NCI-H2227 treated with DMSO at 0.1 percent for 48 hours (cell line): ENCODE measurements around the gene VPS8.
"Not testable (repeated sequence)": the region's sequence is repeated elsewhere in the genome, so short reads cannot be mapped to it uniquely, and the experiment has no call there.

ENCODE experiments used
- DNase-seq: peaks from one replicate; lab custom pipeline; 2025; lab: John Stamatoyannopoulos, UW

VPS8 gene

DNA sequence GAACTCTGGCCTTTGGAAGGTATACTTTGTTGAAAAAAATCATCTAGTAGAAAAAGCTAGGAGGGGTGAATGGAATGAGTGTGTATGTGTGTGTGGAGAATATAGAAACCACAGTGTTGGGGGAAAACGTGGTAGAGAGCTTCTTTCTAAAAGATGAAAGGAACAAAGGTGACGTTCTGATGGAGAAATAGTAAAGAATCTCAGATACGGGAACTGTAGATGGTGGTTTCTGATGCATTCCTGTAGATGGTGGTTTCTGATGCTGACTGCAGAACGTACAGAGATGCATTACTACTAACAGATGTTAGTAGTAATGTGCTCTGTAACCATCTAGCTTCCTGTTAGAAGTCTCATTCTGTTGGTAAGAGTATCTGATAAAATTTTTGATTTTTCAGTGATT is 60.2 kb downstream of the VPS8 start:
- no peak for DNase-seq

DNA sequence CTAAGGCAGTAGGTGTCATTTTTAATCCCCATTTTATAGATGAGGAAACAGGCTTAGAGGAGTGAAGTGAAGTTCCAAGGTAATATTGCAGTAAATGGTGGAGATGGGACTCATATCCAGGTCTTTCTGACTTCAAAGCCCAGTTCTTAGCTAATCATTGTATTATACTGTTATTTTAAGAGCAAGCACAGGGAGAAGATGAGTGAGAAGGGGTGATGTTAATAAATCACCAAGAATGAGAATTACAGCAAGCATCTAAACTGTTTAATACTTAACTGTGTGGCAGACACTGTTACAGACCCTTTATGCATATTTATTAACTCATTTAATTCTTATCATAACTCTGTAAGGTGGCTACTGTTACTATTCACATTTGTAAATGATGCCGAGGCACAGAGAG is 61.2 kb downstream of the VPS8 start:
- DNase-seq = no peak

DNA sequence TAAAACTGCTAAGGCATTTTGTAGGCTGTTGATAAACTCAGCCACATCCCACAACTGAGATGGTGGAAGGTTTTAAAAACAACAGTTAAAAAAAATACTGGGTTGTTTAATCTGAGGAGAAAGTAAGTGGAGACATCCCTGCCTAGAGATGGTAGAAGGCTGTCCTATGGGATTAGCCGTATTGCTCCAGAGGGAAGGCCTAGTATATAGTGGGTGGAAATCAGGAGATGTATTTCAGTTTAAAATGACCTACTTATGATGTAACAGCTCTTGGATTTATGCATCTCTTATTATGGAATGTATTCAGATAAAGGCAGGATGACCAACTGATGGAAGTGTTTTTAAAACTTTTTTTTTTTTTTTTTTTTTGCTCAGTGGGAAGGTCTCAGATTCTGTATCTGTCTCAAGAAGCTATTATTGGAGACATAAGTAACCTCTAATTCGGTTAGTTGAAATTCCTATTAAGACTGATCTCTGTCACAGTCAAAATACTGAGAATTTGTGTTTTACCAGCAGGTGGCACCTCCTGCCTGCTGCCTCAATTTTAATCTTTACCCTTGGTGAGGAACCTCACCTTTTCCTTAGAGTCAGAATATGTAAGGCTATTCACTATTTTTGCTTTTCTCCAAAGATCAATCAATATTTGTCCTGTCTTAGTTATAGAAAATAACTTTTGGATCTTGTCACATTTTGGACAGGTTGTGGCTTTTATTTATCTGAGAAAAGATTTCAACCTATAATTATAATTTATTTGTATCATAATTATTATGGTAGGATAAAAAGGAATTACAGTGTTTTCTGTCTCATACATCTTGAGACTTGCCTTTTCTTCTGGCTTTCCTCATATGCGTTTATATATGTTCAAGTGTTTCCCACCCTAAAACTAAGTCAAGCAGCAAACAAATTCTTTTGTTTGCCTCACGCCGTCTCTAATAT is 63.0 kb downstream of the VPS8 start:
- peak; percentile 38 for DNase-seq

DNA sequence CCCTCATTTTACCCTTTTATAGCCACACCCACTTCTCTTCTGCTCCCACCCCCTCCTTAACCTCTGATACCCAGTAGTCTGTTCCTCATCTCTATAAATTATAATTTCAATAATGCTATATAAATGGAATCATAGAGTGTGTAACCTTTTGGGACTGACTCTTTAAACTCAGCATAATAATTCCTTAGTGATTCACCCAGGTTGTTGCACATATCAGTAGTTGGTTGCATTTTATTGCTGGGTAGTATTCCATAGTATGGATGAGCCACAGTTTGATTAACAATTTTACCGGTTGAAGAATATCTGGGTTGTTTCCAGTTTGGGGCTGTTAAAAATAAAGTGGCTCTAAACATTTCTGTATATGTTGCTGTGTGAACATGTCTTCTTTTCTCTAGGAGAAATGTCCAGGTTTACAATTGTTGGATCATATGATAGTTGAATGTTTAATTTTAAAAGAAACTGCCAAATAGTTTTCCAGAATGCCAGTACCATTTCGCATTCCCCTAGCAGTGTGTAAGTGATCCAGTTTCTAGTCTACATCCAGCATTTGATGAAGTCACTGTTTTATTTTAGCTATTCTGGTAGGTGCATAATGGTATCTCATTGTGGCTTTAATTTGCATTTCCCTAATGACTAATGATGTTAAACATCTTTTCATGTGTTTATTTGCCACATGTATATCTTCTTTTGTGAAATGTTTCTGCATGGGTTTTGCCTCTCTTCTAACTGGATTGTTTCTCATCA is 68.5 kb downstream of the VPS8 start:
- DNase-seq = no peak

DNA sequence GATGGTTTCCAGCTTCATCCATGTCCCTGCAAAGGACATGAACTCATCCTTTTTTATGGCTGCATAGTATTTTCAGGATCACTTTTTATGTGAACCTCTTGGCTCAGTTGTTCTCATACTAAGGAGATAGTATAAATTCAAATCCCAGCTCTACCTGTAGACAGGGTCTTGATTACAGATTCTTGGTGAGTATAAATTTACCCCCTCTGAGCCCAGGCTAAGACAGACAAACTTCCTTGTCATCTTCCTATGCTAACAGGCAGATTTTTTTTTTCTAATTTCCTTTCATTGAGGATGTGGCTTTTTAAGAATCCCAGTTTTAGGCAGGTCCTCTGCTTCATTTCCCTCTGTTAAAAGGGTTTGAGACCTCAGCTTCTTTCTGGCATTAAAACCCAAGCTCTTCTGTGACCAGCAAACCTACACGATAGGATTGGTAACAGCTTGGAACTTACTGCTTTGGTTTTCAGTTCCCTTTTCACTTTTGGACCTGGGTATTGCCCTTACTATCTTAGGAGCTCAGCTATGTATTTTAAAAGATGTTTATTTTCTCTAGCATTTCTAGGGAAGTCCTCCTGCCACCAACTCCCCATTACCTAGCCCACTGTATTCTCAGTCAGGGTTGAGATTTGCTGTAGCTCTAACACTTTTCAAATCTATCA is 72.5 kb downstream of the VPS8 start:
- DNase-seq = no peak

DNA sequence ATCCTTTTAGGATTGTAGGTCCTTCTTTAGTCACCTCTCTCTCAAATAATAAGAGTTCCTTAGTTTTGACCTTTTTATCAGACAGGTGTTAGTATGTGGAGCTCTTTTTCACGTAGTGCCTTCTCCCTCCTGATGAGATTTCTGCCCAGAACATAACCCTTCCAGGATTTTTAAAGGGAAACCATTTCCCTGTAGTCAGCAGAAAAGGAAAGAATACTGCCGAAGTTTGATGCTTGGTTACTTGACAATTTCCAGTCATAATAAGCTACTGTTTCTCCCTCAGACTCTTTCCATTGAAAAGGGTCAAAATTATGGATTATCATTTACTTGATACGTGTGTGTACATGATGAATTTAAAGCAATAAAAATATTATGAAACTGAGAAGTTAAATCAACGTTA is 73.1 kb downstream of the VPS8 start:
- DNase-seq = no peak

DNA sequence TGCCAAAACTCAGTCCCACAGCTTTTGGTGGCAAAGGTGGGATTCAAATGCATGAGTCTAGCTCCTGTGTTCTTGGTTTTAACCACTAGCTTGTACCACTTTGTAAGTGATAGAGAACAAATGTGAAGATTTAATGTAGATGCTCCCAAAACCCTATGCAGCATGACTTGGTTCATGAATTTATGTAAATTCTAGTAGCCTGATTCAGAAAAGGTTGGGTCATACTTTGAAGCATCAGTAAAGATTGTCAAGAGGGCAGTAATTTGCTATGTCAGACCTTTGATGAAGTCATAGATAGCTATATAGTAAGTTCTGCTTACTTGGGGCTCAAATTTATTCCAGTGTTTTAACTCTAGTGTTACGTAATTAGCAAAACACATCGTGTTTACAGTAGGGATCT is 75.6 kb downstream of the VPS8 start:
- DNase-seq = no peak

DNA sequence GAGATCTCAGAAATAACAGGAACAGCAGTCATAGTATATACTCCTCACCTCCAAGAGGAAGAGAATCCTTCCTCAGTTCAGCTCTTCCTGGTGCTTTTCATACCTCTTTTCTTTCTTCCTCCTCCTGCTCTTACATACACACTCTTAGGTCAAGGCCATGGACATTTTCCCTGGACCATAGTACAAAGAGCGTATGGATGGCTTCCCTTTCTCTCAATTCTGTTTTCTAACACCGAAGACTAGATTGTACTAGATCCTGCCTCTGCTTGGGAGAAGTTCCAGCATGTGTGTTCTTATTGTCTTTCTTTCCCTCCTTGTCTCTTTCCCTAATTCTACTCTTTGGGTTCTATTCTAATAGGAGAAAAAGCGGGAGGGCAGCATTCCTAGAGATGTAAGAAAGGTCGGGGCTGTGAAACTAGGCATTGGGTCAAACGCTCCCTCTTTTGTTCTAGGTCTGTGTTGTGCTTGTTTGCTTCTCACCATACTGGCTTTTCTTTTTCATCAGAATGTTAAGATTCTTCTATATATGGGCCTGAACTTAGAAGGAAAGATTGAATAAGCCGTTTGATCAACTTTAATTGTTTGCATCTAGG is 77.4 kb downstream of the VPS8 start:
- DNase-seq = no peak

DNA sequence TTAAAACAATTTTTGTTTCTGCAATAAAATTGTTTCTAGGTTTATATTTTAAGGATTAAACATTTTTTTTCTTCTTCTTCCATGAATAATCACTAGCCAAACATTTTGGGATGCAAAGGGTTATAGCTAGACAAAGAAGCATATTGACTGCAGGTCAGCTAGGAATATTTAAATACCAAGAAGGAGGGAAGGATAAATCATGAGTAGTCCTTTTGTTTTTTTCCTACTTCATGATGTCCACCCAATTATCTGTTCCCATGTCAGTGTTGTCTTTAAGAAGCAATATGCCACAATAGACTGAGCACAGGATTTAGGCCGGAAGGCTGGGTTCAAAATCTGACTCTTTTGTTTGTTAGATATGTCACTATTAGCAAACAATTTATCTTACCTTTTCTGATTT is 82.1 kb downstream of the VPS8 start:
- DNase-seq = no peak

DNA sequence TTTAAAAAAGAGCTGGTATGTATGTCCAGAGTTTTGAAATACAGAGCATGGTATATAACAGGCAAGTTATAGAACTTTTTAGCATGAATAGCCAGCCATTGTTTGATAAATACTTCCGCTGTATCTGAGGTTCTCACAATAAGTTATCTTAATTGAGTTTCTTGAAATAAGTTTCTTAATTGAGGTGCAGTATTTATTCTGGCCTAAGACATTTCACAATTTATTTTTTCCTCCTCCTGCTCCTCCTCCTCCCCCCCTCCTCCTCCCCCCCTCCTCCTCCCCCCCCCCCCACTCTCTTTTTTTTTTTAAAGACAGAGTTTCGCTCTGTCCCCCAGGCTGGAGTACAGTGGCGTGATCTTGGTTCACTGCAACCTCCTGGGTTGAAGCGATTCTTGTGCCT is 83.4 kb downstream of the VPS8 start:
- no peak for DNase-seq

DNA sequence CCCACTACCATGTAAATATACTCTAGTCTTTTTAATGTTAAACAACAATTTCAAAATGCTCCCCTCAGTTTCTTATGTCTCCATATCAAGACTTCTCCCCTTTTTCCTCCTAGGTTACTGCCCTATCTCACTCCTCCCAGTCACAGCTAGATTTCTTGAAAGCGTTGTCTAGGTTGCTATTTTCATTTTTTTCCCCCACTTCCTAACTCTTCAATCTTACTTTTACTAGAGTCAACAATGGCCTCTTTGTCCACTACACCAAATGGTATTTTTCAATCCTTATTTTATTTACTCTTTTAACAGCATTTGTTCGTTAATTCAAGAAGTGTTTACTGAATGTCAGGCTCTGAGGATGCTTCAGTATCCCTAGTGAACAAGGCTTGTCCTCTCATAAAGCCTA is 84.4 kb downstream of the VPS8 start:
- DNase-seq = no peak

DNA sequence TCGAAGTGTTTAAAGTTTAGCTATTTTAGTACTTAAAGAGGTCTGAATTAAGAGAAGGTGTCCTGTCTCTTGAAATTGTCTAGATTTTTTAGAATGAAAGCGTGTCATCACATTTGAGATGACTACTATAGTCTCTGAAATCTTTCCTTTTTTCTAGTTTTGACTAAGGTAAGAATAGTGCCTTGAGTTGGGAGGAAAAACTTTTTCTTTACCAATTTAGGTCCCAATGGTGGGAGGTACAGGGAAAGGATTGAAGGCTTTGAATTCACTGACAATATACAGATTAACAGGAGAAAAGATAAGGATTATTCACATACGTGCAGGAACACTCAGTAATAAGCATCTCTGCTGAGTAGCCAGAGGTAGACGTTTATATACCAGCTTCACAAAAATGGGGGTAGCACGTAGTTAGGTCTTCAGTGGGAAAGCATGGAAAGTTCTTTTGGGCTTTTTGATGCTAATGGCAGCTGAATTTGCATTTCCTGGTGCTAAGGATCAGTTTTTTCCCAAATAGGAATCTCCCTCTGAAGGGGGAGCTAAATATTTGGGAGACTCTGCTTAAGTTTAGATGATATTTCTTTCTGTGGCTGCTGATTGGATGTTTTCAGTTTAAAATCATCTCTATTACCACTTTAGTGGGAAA is 88.1 kb downstream of the VPS8 start:
- no peak for DNase-seq

DNA sequence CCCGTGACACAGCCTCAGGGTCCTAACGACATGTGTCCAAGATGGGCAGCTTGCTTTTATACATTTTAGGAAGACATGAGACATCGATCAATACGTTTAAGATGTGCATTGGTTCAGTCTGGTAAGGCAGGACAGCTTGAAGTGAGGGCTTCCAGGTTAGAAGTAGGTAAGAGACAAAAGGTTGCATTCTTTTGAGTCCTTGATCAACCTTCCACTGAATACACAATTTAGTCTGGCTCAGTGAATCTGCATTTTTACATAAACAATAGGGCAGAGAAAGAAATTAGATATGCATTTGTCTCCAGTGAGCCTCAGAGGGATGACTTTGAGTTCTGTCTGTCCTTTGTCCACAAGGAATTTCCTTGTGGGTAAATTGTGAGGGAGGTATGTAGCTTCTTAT is 95.1 kb downstream of the VPS8 start:
- DNase-seq = not testable (repeated sequence)

DNA sequence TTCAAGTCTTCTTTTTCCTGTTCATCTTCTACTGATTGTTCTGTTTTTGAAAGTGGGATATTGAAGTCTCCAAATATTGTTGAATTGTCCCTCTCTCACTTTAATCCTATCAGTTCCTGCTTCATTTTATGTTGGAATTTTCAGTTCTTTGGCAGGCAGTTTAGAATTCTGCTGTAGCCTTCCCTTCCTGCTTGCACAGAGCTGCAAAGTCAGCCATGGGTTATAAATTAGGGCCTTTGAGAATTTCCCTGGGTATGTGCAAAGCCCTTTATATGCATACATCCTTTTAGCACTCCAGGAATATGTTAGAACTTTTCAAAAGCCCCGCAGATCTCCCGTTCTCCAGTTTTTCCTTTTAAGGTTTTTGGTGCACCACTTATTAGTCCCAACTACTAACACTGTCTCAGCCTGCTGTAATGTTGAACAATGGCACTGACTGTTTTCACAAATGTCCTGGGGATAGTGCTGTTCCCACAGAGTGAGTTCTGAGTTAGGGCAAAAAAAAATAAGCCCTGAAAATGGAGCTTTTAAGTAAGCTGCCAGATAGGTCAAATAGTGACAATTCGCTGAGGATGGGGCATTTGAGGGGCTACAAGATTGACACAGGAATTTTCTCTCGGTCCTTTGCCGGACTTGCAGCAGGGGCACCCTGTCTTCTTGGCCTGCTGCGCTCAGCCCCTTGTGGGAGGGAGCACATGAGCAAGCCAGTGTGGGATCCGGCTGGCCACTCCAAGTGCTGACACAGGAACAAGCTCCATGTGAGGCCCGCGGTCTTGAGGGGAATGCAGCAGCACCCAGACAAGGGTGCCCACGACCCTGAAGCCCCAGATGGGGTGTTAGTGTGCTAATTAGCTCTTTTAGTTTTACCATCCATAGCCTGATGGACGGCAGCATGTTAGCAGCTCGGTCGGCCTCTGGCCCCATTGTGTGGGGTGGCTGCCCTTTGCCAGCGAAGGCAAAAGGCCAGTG is 96.0 kb downstream of the VPS8 start:
- DNase-seq = no peak

DNA sequence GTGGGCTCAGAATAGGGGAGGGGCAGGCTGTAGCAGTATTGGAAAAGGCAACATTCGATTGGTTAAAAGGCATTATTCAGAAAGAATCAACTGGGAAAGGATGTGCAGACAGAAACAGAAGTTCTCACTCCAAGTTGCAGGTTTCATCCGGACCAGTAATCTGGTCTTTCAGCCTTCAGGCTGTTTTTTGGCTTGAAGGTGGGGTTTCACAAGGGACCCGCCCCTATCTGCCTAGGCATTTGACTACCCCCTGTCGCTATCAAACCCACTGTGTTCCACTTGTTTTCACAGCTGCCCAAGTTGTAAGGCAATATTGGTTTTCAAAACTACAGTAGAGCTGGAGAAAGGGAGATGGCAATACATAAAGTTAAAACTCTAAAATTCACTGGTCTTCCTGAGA is 96.9 kb downstream of the VPS8 start:
- DNase-seq = no peak

DNA sequence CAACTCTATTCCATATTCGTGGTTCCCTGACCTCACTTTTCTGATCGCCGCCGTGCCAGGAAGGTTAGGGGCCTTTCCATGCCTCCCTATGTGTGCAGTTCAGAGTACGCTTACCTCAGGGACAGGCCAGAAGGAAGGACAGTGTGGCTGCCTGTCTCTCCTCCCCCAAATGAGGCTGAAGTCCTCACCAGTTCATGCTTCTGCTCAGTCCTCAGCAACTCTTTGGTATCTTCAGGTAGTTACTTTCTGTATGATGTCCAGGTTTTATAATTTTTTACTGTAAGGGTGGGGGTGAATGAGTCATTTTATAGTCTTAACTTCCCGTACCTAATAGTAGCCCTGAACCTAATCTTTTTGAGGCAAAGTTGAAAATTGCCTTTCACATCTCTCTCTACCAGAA is 98.7 kb downstream of the VPS8 start:
- DNase-seq = no peak

DNA sequence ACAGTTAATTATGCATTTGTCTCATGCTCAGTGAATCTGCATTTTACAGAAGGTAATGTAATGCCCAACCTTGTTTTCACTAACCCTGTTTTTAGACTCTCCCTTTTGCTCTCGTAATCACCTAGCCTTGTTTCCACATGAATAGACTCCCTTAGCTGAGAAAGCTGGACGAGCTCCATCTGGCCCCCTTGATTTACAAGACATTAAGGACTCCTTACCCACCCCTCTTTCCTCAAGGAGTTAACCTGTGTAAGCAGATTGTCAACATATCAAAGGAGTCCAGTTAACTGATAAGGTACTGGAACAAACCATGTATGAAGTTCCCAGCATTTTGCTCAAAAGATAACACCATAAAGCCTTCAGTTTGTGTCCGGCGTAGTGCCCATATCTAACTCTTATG is 99.6 kb downstream of the VPS8 start:
- no peak for DNase-seq

DNA sequence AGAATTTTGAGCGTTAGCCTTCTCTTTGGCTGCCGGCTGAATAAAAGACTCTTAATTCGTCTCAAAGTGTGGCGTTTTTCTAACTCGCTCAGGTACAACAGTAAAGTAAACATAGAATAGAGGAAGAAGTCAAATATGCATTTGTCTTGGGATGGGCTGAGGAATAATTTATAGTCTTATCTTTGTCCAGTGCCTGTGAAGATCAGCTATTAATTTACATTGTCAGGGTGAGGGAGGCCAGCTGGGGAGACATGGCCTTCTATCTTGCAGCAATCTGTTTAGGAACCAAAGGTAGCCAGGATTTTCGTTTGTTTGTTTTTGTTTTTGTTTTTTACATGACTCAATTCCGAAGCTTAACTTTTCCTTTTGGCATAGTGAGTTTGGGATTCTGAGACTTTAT is 100.2 kb downstream of the VPS8 start:
- DNase-seq = no peak

DNA sequence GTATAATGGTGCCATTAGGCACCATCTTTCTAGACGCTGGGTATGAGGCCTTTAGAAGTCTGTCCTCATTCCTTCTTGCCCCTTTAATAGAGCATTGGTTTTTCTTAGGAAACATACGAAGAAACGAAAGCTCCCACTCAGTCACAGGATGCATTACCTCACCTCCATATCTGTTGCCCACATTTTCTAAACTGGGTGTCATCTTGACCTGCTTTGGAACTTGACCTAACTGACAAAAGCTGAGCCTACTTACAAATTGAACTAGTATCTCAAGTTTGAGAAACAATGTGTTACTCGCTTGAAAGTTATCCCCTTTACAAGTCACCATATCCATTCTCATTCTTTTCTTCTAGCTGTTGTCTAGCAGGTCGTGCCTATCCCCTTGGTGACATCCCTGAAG is 102.7 kb downstream of the VPS8 start:
- DNase-seq = no peak

DNA sequence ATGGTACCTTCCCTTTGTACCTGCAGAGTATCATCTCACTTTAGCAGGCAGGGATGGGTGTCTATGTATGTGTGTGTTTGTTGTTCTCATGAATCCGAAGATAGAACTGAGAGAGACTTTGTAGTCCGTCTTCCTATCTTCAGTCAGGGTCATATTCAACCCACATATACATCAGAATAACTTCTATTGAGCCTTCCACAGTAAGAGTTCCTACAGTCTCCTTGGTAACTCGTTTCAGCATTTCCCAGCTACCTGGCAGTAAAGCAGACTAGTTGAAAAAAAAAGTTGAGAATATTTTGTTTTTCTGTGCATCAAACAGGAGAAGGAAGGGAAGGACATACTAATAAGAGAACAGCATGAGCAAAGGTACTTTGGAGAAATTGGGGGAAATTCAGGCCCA is 106.8 kb downstream of the VPS8 start:
- no peak for DNase-seq

DNA sequence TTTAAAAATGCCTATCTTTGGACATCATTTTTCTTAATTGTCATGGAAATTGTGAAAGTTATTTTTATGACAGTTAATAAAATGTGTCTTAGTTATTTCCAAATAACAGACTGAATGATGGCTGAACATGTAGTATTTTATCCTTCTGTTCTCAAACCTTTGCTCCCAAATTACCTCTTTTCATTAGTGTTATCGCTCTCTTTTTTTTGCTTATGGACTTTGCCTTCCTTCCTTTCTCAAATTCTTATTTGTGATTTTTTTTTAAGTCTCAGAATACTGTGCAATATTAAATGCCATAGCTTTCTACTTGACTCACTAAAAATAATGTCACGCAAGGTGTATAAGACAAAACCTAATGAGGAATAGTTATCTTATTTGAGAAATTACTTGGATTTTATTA is 107.7 kb downstream of the VPS8 start:
- no peak for DNase-seq
